MG63 (cell line): ENCODE results near the gene DLG2. TPM values are rescaled to one million over a fixed set of nuclear protein-coding genes. Genes with fewer than 3 reads are reported as not detected.
"Not testable (repeated sequence)": the region's sequence is repeated elsewhere in the genome, so short reads cannot be mapped to it uniquely, and the experiment has no call there.

Source experiments
- DNase-seq: peaks from one replicate; pipeline ENCODE4 v3.0.0-alpha.2; 2020
- H3K27me3 ChIP-seq: fragments of 250-450 bp; sonication (Bioruptor Pico); 2 replicates; pipeline ENCODE4 v1.5.1; 2020; ENCODE audit warnings: mild to moderate bottlenecking, moderate library complexity
- H3K36me3 ChIP-seq: fragments of 250-450 bp; sonication (Bioruptor Pico); 2 replicates; pipeline ENCODE4 v1.5.1; 2020; ENCODE audit warnings: mild to moderate bottlenecking, moderate library complexity
- H3K4me3 ChIP-seq: fragments of 250-450 bp; sonication (Bioruptor Pico); 2 replicates; pipeline ENCODE4 v1.5.1; 2020; ENCODE audit warnings: mild to moderate bottlenecking, moderate library complexity
- H3K9me3 ChIP-seq: fragments of 250-450 bp; sonication (Bioruptor Pico); 2 replicates; pipeline ENCODE4 v1.5.1; 2020; ENCODE audit warnings: mild to moderate bottlenecking, moderate library complexity
- total RNA-seq: library from RNA; depleted of rRNA; stranded (reverse); fragments of >200 nt; shearing (Covaris generic); gene quantifications from 2 replicates; pipeline ENCODE4 v1.2.3, GENCODE V29; 2014; ENCODE audit warnings: low replicate concordance; rRNA removed

The DLG2 gene
- 0.10 TPM in 1 of 2 replicates, not detected in the other for total RNA-seq

- DNase-seq: peak; percentile 14
- Histone ChIP-seq H3K27me3 (no peaks in the 10 kb centered on the region; the same call in none of the 2 replicates), H3K9me3 (no peaks in the 10 kb centered on the region), H3K36me3 (peaks cover 11% of the 10 kb centered on the region), H3K4me3 (peak within 1 kb of the TSS; percentile 86)
Measured at GRCh38 chr11:85627332-85627997, at the start of gene DLG2. Gene DLG2 (minus strand): TSS chr11:85627344.

- no peaks in the 10 kb centered on the region for H3K9me3 ChIP-seq
- H3K36me3 ChIP-seq: no peaks in the 10 kb centered on the region
- no peak for DNase-seq
- H3K4me3 ChIP-seq: no peak overlapping the region
- H3K27me3 ChIP-seq: no peaks in the 10 kb centered on the region
Measured at GRCh38 chr11:85673393-85673792, 46.2 kb upstream of the DLG2 start.

- H3K36me3 ChIP-seq: no peaks in the 10 kb centered on the region
Measured at GRCh38 chr11:85672105-85672902, 45.2 kb upstream of the DLG2 start.

GRCh38 chr11:85670949-85671663 is 44.0 kb upstream of the DLG2 start:
- not testable (repeated sequence) for DNase-seq

More at GRCh38 chr11:85672105-85672902, 45.2 kb upstream of the DLG2 start:
- no peaks in the 10 kb centered on the region for H3K9me3 ChIP-seq
- no peak for DNase-seq
- no peak overlapping the region for H3K4me3 ChIP-seq
- no peaks in the 10 kb centered on the region for H3K27me3 ChIP-seq

GRCh38 chr11:85668157-85668556 is 41.0 kb upstream of the DLG2 start:
- DNase-seq: no peak
- Histone ChIP-seq H3K4me3 (no peak overlapping the region), H3K27me3 (no peaks in the 10 kb centered on the region), H3K9me3 (no peaks in the 10 kb centered on the region), H3K36me3 (peaks cover 10% of the 10 kb centered on the region)

More at GRCh38 chr11:85670949-85671663, 44.0 kb upstream of the DLG2 start:
- H3K9me3 ChIP-seq, H3K27me3 ChIP-seq, H3K36me3 ChIP-seq, H3K4me3 ChIP-seq: not testable (repeated sequence)

- Histone ChIP-seq H3K9me3 (no peaks in the 10 kb centered on the region), H3K4me3 (no peak overlapping the region), H3K27me3 (no peaks in the 10 kb centered on the region), H3K36me3 (peaks cover 23% of the 10 kb centered on the region)
- no peak for DNase-seq
Measured at GRCh38 chr11:85666687-85667086, 39.5 kb upstream of the DLG2 start.

- H3K27me3 ChIP-seq: no peaks in the 10 kb centered on the region
- H3K4me3 ChIP-seq: no peak overlapping the region
- H3K36me3 ChIP-seq: peaks cover 32% of the 10 kb centered on the region
- DNase-seq: no peak
- H3K9me3 ChIP-seq: no peaks in the 10 kb centered on the region
Measured at GRCh38 chr11:85665733-85666132, 38.6 kb upstream of the DLG2 start.

GRCh38 chr11:85664615-85665481 is 37.7 kb upstream of the DLG2 start, which contains the start of gene CREBZF:
Gene CREBZF (minus strand): TSS chr11:85665129. CDS start chr11:85664875, 254 bp downstream.
- Histone ChIP-seq H3K4me3 (peak within 1 kb of the TSS; percentile 87), H3K36me3 (peaks cover 41% of the 10 kb centered on the region), H3K9me3 (no peaks in the 10 kb centered on the region), H3K27me3 (no peaks in the 10 kb centered on the region)
- peak; percentile 94 for DNase-seq

GRCh38 chr11:85663753-85664614 is 36.8 kb upstream of the DLG2 start:
- H3K36me3 ChIP-seq: peaks cover 50% of the 10 kb centered on the region
- H3K4me3 ChIP-seq: peak overlapping the region; percentile 87
- peak; percentile 56 for DNase-seq
- H3K9me3 ChIP-seq: no peaks in the 10 kb centered on the region
- H3K27me3 ChIP-seq: no peaks in the 10 kb centered on the region

GRCh38 chr11:85663080-85663752 is 36.1 kb upstream of the DLG2 start:
- Histone ChIP-seq H3K36me3 (peaks cover 57% of the 10 kb centered on the region), H3K4me3 (peak overlapping the region; percentile 87), H3K9me3 (no peaks in the 10 kb centered on the region), H3K27me3 (no peaks in the 10 kb centered on the region)
- DNase-seq: no peak

- no peak for DNase-seq
- Histone ChIP-seq H3K9me3 (no peaks in the 10 kb centered on the region), H3K27me3 (no peaks in the 10 kb centered on the region), H3K4me3 (peak overlapping the region; percentile 87), H3K36me3 (peaks cover 68% of the 10 kb centered on the region)
Measured at GRCh38 chr11:85661972-85662664, 35.0 kb upstream of the DLG2 start.

- DNase-seq: no peak
- Histone ChIP-seq H3K36me3 (peaks cover 85% of the 10 kb centered on the region), H3K9me3 (no peaks in the 10 kb centered on the region), H3K27me3 (no peaks in the 10 kb centered on the region), H3K4me3 (no peak overlapping the region)
Measured at GRCh38 chr11:85658180-85658579, 31.0 kb upstream of the DLG2 start.

GRCh38 chr11:85656777-85657176 is 29.6 kb upstream of the DLG2 start:
- Histone ChIP-seq H3K36me3 (peaks cover 81% of the 10 kb centered on the region), H3K9me3 (no peaks in the 10 kb centered on the region), H3K4me3 (no peak overlapping the region), H3K27me3 (no peaks in the 10 kb centered on the region)
- no peak for DNase-seq

GRCh38 chr11:85654343-85654742 is 27.2 kb upstream of the DLG2 start:
- DNase-seq, H3K27me3 ChIP-seq, H3K9me3 ChIP-seq, H3K4me3 ChIP-seq: not testable (repeated sequence)
- peaks cover 73% of the 10 kb centered on the region for H3K36me3 ChIP-seq
